ENCODE measurements around the gene L1CAM. TPM values are rescaled to one million over a fixed set of nuclear protein-coding genes. Genes with fewer than 3 reads are reported as not detected.

The L1CAM gene
- total and polyA plus RNA-seq, 8 donors: 0.84 to 3.9 (median 1.2) TPM

GRCh38 chrX:153853180-153853901 lies 32.6 kb downstream of the L1CAM start:
- ATAC-seq (no peak), FAIRE-seq (no peak), DNase-seq (peak in 1 of 6 donors; percentile 2)
- Histone ChIP-seq H3K4me3 (no peak overlapping the region), H3K27ac (no peak overlapping the region), H3K9me3 (no peaks in the 10 kb centered on the region), H3K4me1 (no peaks in the 10 kb centered on the region), H3K27me3 (peaks cover 0 to 17% (median 2%) of the 10 kb centered on the region in 4 donors), H3K36me3 (no peaks in the 10 kb centered on the region)
- WGBS, 2 donors: 62 to 64% methylated on average over 3 of the region's 3 CpGs
- TF ChIP-seq CTCF (IDR thresholded peaks at IDR 0.05): no peak
- intact Hi-C loops (cut with DNase I): no loop called here

- intact Hi-C loops (cut with DNase I): no loop called here
- TF ChIP-seq CTCF (IDR thresholded peaks at IDR 0.05): no peak
- no peaks in the 10 kb centered on the region for H3K36me3 ChIP-seq
- peaks cover 0 to 12% (median 2%) of the 10 kb centered on the region in 4 donors for H3K27me3 ChIP-seq
- H3K27ac ChIP-seq: no peak overlapping the region
- DNase-seq (no peak), ATAC-seq (no peak), FAIRE-seq (no peak)
- H3K4me3 ChIP-seq: no peak overlapping the region
- 62 to 73% methylated on average over 3 of the region's 3 CpGs for WGBS, 2 donors
- no peaks in the 10 kb centered on the region for H3K9me3 ChIP-seq
- no peaks in the 10 kb centered on the region for H3K4me1 ChIP-seq
These were observed 34.0 kb downstream of the L1CAM start for GRCh38 chrX:153851981-153852380.

GRCh38 chrX:153848325-153848724 lies 37.6 kb downstream of the L1CAM start:
- H3K27ac ChIP-seq: no peak overlapping the region
- H3K36me3 ChIP-seq: no peaks in the 10 kb centered on the region
- WGBS, 2 donors: 57 to 58% methylated on average over 3 of the region's 3 CpGs
- ATAC-seq (no peak), FAIRE-seq (no peak), DNase-seq (no peak)
- H3K27me3 ChIP-seq: peaks cover 0 to 27% (median 4%) of the 10 kb centered on the region in 4 donors
- H3K9me3 ChIP-seq: no peaks in the 10 kb centered on the region
- no peak for TF ChIP-seq CTCF (IDR thresholded peaks at IDR 0.05)
- intact Hi-C loops (cut with DNase I): no loop called here
- H3K4me1 ChIP-seq: no peaks in the 10 kb centered on the region
- H3K4me3 ChIP-seq: no peak overlapping the region

- Histone ChIP-seq H3K27me3 (peaks cover 0 to 33% (median 5%) of the 10 kb centered on the region in 4 donors), H3K4me1 (no peaks in the 10 kb centered on the region), H3K4me3 (no peak overlapping the region), H3K9me3 (no peaks in the 10 kb centered on the region), H3K27ac (no peak overlapping the region), H3K36me3 (no peaks in the 10 kb centered on the region)
- intact Hi-C loops (cut with DNase I): no loop called here
- ATAC-seq (no peak), FAIRE-seq (no peak), DNase-seq (no peak)
- WGBS, 2 donors: 4 to 17% methylated on average over 3 of the region's 3 CpGs
- TF ChIP-seq CTCF (IDR thresholded peaks at IDR 0.05): no peak
These were observed 40.1 kb downstream of the L1CAM start for GRCh38 chrX:153845842-153846241.

- Histone ChIP-seq H3K9me3 (no peaks in the 10 kb centered on the region), H3K27me3 (peaks cover 0 to 34% (median 5%) of the 10 kb centered on the region in 4 donors), H3K4me3 (no peak overlapping the region), H3K4me1 (no peaks in the 10 kb centered on the region), H3K27ac (no peak overlapping the region), H3K36me3 (no peaks in the 10 kb centered on the region)
- no peak for DNase-seq
- ATAC-seq: no peak
- TF ChIP-seq CTCF (IDR thresholded peaks at IDR 0.05): no peak
- FAIRE-seq: no peak
- 19 to 34% methylated on average over 6 of the region's 6 CpGs for WGBS, 2 donors
- intact Hi-C loops (cut with DNase I): no loop called here
These were observed 40.8 kb downstream of the L1CAM start for GRCh38 chrX:153845195-153845594.
